ENCODE data around the gene ADD1. TPM values are rescaled to one million over a fixed set of nuclear protein-coding genes. Genes with fewer than 3 reads are reported as not detected.

The ADD1 gene
- total RNA-seq, 2 experiments from 2014 or later: 153 TPM

GRCh38 chr4:2874861-2875260 lies 31.2 kb downstream of the ADD1 start:
- Mint-ChIP-seq H3K4me3 (no peak overlapping the region), H3K36me3 (ENCODE audit: low read depth) (peaks cover 57% of the 10 kb centered on the region), H3K4me1 (ENCODE audit: low read depth) (peaks cover 56% of the 10 kb centered on the region), H3K27me3 (no peaks in the 10 kb centered on the region), H3K9me3 (no peaks in the 10 kb centered on the region), H3K27ac (peak overlapping the region; percentile 69)
- TF ChIP-seq CTCF (IDR thresholded peaks at IDR 0.05): no peak
- intact Hi-C loops (cut with DNase I, micrococcal nuclease): loop anchor here in 1 of 2 experiments (5.0 kb wide), 1 partner anchor 113 kb away; no protein-coding TSS in a partner anchor
- Histone ChIP-seq H3K36me3 (ENCODE audit: insufficient read depth, low read length) (peaks cover 34% of the 10 kb centered on the region), H3K27ac (ENCODE audit: low read depth in 1 of 2, low read length in 2 of 2) (no peak overlapping the region), H3K4me1 (ENCODE audit: insufficient read depth, low read length) (peaks cover 13% of the 10 kb centered on the region), H3K9me3 (ENCODE audit: control insufficient read depth in 1 of 2, insufficient read depth in 1 of 2, low read length in 2 of 2) (no peaks in the 10 kb centered on the region), H3K27me3 (ENCODE audit: control insufficient read depth in 1 of 2, insufficient read depth in 2 of 2, low read length in 2 of 2) (no peaks in the 10 kb centered on the region), H3K4me3 (ENCODE audit: low read length) (no peak overlapping the region)
- POLR2A ChIA-PET: no interaction called here
- no peak for DNase-seq
- ATAC-seq (ENCODE audit: poor library complexity): no peak
- CTCF ChIA-PET: no interaction called here

- Histone ChIP-seq H3K36me3 (ENCODE audit: insufficient read depth, low read length) (peaks cover 38% of the 10 kb centered on the region), H3K27me3 (ENCODE audit: control insufficient read depth in 1 of 2, insufficient read depth in 2 of 2, low read length in 2 of 2) (no peaks in the 10 kb centered on the region), H3K9me3 (ENCODE audit: control insufficient read depth in 1 of 2, insufficient read depth in 1 of 2, low read length in 2 of 2) (no peaks in the 10 kb centered on the region), H3K4me1 (ENCODE audit: insufficient read depth, low read length) (peaks cover 13% of the 10 kb centered on the region), H3K4me3 (ENCODE audit: low read length) (no peak overlapping the region), H3K27ac (ENCODE audit: low read depth in 1 of 2, low read length in 2 of 2) (no peak overlapping the region)
- Mint-ChIP-seq H3K4me3 (no peak overlapping the region), H3K36me3 (ENCODE audit: low read depth) (peaks cover 60% of the 10 kb centered on the region), H3K9me3 (no peaks in the 10 kb centered on the region), H3K27ac (peak overlapping the region; percentile 69), H3K4me1 (ENCODE audit: low read depth) (peaks cover 49% of the 10 kb centered on the region), H3K27me3 (no peaks in the 10 kb centered on the region)
- DNase-seq: no peak
- no peak for TF ChIP-seq CTCF (IDR thresholded peaks at IDR 0.05)
- ChIA-PET CTCF (no interaction called here), POLR2A (interaction anchor here (0.5 kb wide), 1 partner anchor 150 kb away, joined by 4 read pairs; no protein-coding TSS in a partner anchor)
- intact Hi-C loops (cut with DNase I, micrococcal nuclease): no loop called here
- no peak for ATAC-seq (ENCODE audit: poor library complexity)
Observed at GRCh38 chr4:2875556-2875955, 31.9 kb downstream of the ADD1 start.

- H3K27me3 Mint-ChIP-seq: no peaks in the 10 kb centered on the region
- no peaks in the 10 kb centered on the region for H3K9me3 Mint-ChIP-seq
- H3K36me3 Mint-ChIP-seq (ENCODE audit: low read depth): peaks cover 73% of the 10 kb centered on the region
- ChIA-PET POLR2A (interaction anchor here (1.6 kb wide), 1 partner anchor 13 kb away, joined by 5 read pairs; no protein-coding TSS in a partner anchor), CTCF (no interaction called here)
- TF ChIP-seq CTCF (IDR thresholded peaks at IDR 0.05): no peak
- peak overlapping the region; percentile 21 for H3K27ac Mint-ChIP-seq
- Histone ChIP-seq H3K27ac (ENCODE audit: low read depth in 1 of 2, low read length in 2 of 2) (no peak overlapping the region), H3K27me3 (ENCODE audit: control insufficient read depth in 1 of 2, insufficient read depth in 2 of 2, low read length in 2 of 2) (no peaks in the 10 kb centered on the region), H3K4me1 (ENCODE audit: insufficient read depth, low read length) (peaks cover 7% of the 10 kb centered on the region), H3K4me3 (ENCODE audit: low read length) (no peak overlapping the region), H3K36me3 (ENCODE audit: insufficient read depth, low read length) (peaks cover 57% of the 10 kb centered on the region), H3K9me3 (ENCODE audit: control insufficient read depth in 1 of 2, insufficient read depth in 1 of 2, low read length in 2 of 2) (no peaks in the 10 kb centered on the region)
- intact Hi-C loops (cut with DNase I, micrococcal nuclease): no loop called here
- DNase-seq (no peak), ATAC-seq (ENCODE audit: poor library complexity) (no peak)
- peaks cover 32% of the 10 kb centered on the region for H3K4me1 Mint-ChIP-seq (ENCODE audit: low read depth)
- H3K4me3 Mint-ChIP-seq: no peak overlapping the region
Observed at GRCh38 chr4:2878346-2878745, 34.7 kb downstream of the ADD1 start.

Data from CD4-positive, alpha-beta T cell (primary cell).